Activated CD8-positive, alpha-beta memory T cell treated with anti-CD3 and anti-CD28 coated beads, Interleukin-2, amount 50 U/mL, for 24 hours (primary cell): ENCODE measurements around the gene TTLL5.

Experiments used
- DNase-seq: peaks from one replicate; pipeline ENCODE4 v3.0.0-alpha.2; 2020; ENCODE audit errors: extremely low read depth

TTLL5 gene

GRCh38 chr14:75794615-75795038, 133.6 kb downstream of the TTLL5 start:
- no peak for DNase-seq

- DNase-seq, result no peak
These were observed 139.7 kb downstream of the TTLL5 start for GRCh38 chr14:75800792-75801191.

GRCh38 chr14:75802486-75802885, 141.4 kb downstream of the TTLL5 start:
- no peak for DNase-seq

- DNase-seq, result no peak
These were observed 142.7 kb downstream of the TTLL5 start for GRCh38 chr14:75803765-75804164.

- DNase-seq, result no peak
These were observed 143.7 kb downstream of the TTLL5 start for GRCh38 chr14:75804570-75805275.

GRCh38 chr14:75805646-75806045, 144.6 kb downstream of the TTLL5 start:
- no peak for DNase-seq

GRCh38 chr14:75806352-75806832, 145.3 kb downstream of the TTLL5 start:
- no peak for DNase-seq

- DNase-seq, result no peak
These were observed 146.8 kb downstream of the TTLL5 start for GRCh38 chr14:75807667-75808360.

GRCh38 chr14:75811136-75811829, 150.2 kb downstream of the TTLL5 start:
- DNase-seq, result no peak

- DNase-seq, result no peak
These were observed 150.9 kb downstream of the TTLL5 start for GRCh38 chr14:75811872-75812499.

- DNase-seq, result no peak
These were observed 151.6 kb downstream of the TTLL5 start for GRCh38 chr14:75812622-75813021.

- DNase-seq, result no peak
These were observed 159.7 kb downstream of the TTLL5 start for GRCh38 chr14:75820761-75821160.

GRCh38 chr14:75821831-75822521, 160.9 kb downstream of the TTLL5 start:
- DNase-seq, result no peak

- DNase-seq, result no peak
These were observed 161.6 kb downstream of the TTLL5 start for GRCh38 chr14:75822522-75823141.

GRCh38 chr14:75823334-75823733, 162.3 kb downstream of the TTLL5 start:
- DNase-seq, result no peak

GRCh38 chr14:75824318-75824717, 163.3 kb downstream of the TTLL5 start:
- no peak for DNase-seq

GRCh38 chr14:75825147-75825592, 164.1 kb downstream of the TTLL5 start:
- DNase-seq, result no peak

- no peak for DNase-seq
These were observed 165.6 kb downstream of the TTLL5 start for GRCh38 chr14:75826599-75826998.

- no peak for DNase-seq
These were observed 166.3 kb downstream of the TTLL5 start for GRCh38 chr14:75827331-75827730.

GRCh38 chr14:75829316-75829715, 168.3 kb downstream of the TTLL5 start:
- no peak for DNase-seq

- DNase-seq, result no peak
These were observed 170.4 kb downstream of the TTLL5 start for GRCh38 chr14:75831455-75831854.
